ENCODE results near the gene DUSP15. TPM values are rescaled to one million over a fixed set of nuclear protein-coding genes. Genes with fewer than 3 reads are reported as not detected.

DUSP15 gene
- total and polyA plus RNA-seq, 2 of the 8 experiments (the other 6 are each of a cell fraction or from before 2014, with no cell fraction given): 0.91 to 3.2 TPM

DNA sequence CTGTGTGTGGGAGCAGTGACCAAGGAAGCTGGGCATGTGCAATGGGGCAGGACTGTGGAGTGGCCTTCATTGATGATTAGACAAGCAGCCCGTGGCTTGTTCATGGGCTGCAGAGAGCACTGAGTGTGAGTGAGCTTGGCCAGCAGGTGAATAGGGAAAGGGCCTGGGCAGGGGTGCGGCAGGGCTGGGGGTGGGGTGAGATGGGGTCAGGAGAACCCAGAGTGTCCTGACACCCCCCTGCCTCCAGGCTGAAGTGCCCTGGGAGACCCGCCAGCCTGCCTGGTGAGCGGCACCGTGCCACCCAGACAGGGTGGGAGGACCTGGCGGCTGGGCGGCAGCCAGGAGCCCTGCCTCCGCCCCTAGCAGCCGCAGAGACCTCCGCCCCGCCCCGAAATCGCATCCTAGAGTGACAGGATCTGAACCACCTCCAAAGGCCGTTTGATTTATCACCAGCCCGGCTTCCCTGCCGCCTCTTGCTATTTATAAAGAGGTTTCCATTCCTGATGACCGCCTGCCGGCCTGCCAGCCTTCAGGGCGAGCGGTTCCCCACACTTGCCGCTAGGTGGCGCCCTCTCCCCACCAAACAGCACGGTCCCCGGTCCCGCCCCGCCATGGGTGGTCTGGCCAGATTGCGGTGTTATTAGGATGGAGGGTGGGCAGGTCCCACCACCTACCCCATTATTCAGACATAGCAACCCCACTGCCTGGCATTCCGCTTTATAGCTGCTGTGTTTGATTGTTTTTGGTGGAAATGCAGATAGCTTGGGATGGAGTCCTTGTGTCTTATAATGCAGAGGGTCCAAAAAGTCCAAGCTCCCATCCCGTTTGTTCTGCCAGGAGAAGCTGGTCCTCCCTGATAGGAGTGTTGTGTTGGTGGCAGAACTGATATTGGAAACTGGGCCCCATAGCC is 47.7 kb downstream of the DUSP15 start:
- H3K23me2 ChIP-seq (ENCODE audit: low read depth, low read length): no peaks in the 10 kb centered on the region
- FAIRE-seq (peak; percentile 73), DNase-seq (ENCODE audit: low read depth in 1 of 2, low spot score in 2 of 2) (peak; percentile 49 to 97)
- H4K20me1 ChIP-seq (replicated peaks in 1 of 2; ENCODE audit: control insufficient read depth in 1 of 2, insufficient read depth in 2 of 2, low read length in 2 of 2): no peaks in the 10 kb centered on the region
- no peak overlapping the region for H2BK120ac ChIP-seq (replicated peaks; ENCODE audit: low read depth, low read length)
- peaks cover 0 to 8% (median 2%) of the 10 kb centered on the region in 4 experiments; a peak in 4 of 7 replicates for H3K4me1 ChIP-seq (replicated peaks in 1 of 4; ENCODE audit: control insufficient read depth in 3 of 4, insufficient read depth in 4 of 4, low read length in 3 of 4)
- H2BK5ac ChIP-seq (ENCODE audit: low read depth, low read length): no peak overlapping the region
- H2AFZ ChIP-seq (ENCODE audit: low read length): no peak overlapping the region
- no peak overlapping the region for H3K23ac ChIP-seq (ENCODE audit: insufficient read length)
- no peak overlapping the region for H4K91ac ChIP-seq (replicated peaks; ENCODE audit: insufficient read length, low read length)
- no peaks in the 10 kb centered on the region for H3K36me3 ChIP-seq (ENCODE audit: control insufficient read depth in 2 of 4, insufficient read depth in 4 of 4, low read length in 3 of 4)
- peak overlapping the region; percentile 13 for H3K56ac ChIP-seq (replicated peaks; ENCODE audit: insufficient read length, low read depth, low read length)
- no peak overlapping the region for H4K5ac ChIP-seq (ENCODE audit: insufficient read length, low read depth, low read length)
- H2BK20ac ChIP-seq (ENCODE audit: low read length): no peak overlapping the region
- 17% methylated on average over 28 of the region's 29 CpGs; no CpG with 5 or more reads in 1 of the 2 experiments for WGBS, 2 experiments (ENCODE audit: extremely low coverage in 1 of 2, insufficient coverage in 1 of 2, insufficient read length in 1 of 2, insufficient replicate concordance in 2 of 2, low coverage in 1 of 2, low lambda C conversion rate in 2 of 2, missing lambda C conversion rate in 1 of 2)
- CTCF ChIA-PET (ENCODE audit: partially characterized antibody): interaction anchor here (0.6 to 6.6 kb wide), 44 partner anchors 7 to 830 kb away, joined by 3 to 73 read pairs (median 4); partner anchors contain the start of genes FOXS1, PDRG1 and XKR7
- no peak overlapping the region for H3K4ac ChIP-seq (replicated peaks; ENCODE audit: insufficient read length, low read depth, low read length)
- H3K79me2 ChIP-seq (ENCODE audit: control insufficient read depth in 1 of 2, insufficient read depth in 2 of 2, low read length in 2 of 2): no peaks in the 10 kb centered on the region
- H2BK12ac ChIP-seq (ENCODE audit: low read depth, low read length): no peak overlapping the region
- H3K27me3 ChIP-seq (replicated peaks in 1 of 4; ENCODE audit: control insufficient read depth in 3 of 4, extremely low read depth in 1 of 4, insufficient read depth in 3 of 4, low read length in 3 of 4): no peaks in the 10 kb centered on the region
- H3K18ac ChIP-seq (ENCODE audit: extremely low read depth, low read length): no peak overlapping the region; the same call in 1 of the 2 replicates
- POLR2A ChIA-PET (ENCODE audit: partially characterized antibody): interaction anchor here (1.0 to 1.3 kb wide), 3 partner anchors 9 to 195 kb away, joined by 3 read pairs; no protein-coding TSS in a partner anchor
- H2AK5ac ChIP-seq (ENCODE audit: low read depth, low read length): no peak overlapping the region
- H3K14ac ChIP-seq (ENCODE audit: insufficient read length): no peak overlapping the region
- no peaks in the 10 kb centered on the region for H3K79me1 ChIP-seq (ENCODE audit: low read depth, low read length)
- H3K4me2 ChIP-seq (ENCODE audit: insufficient read depth in 1 of 2, low read depth in 2 of 2, low read length in 2 of 2): peak overlapping the region in 1 of 2 experiments; percentile 59; a peak in 2 of 4 replicates
- H3K9ac ChIP-seq (replicated peaks in 1 of 4; ENCODE audit: extremely low read depth in 1 of 4, low read depth in 3 of 4, low read length in 3 of 4): no peak overlapping the region
- no peaks in the 10 kb centered on the region for H3K9me3 ChIP-seq (ENCODE audit: insufficient read depth in 2 of 2, low read depth in 1 of 2, low read length in 1 of 2)
- no peak overlapping the region for H3K27ac ChIP-seq (ENCODE audit: low read depth, low read length)
- H3K4me3 ChIP-seq (ENCODE audit: extremely low read depth in 1 of 4, insufficient read depth in 2 of 4, low read depth in 3 of 4, low read length in 4 of 4): peak overlapping the region in 2 of 4 experiments; percentile 5 to 35; a peak in 2 of 8 replicates
- peak overlapping the region; percentile 43; the same call in 1 of the 2 replicates for H4K8ac ChIP-seq (ENCODE audit: extremely low read depth, insufficient read depth, low read length)
- no peak overlapping the region for H2BK15ac ChIP-seq (ENCODE audit: low read length)
- TF ChIP-seq KDM4A (IDR thresholded peaks at IDR 0.05; ENCODE audit: low read depth, low read length, severe bottlenecking) (no peak), PHF8 (conservative IDR thresholded peaks at IDR 0.05; ENCODE audit: low read depth, low read length) (no peak), HDAC2 (IDR thresholded peaks at IDR 0.05; ENCODE audit: borderline replicate concordance in 1 of 2, low read depth in 2 of 2, low read length in 2 of 2) (no peak), SRF (IDR thresholded peaks at IDR 0.05; ENCODE audit: low read depth, low read length) (no peak), RFX5 (IDR thresholded peaks at IDR 0.05; ENCODE audit: borderline replicate concordance, low read depth, low read length) (0 out of 2 replicates have a peak, but pooled peaks have one; percentile 26), KDM5A (IDR thresholded peaks at IDR 0.05; ENCODE audit: low read length) (no peak), ZNF274 (IDR thresholded peaks at IDR 0.05; ENCODE audit: borderline replicate concordance, extremely low read depth, low read length) (no peak), CEBPB (IDR thresholded peaks at IDR 0.05; ENCODE audit: low read depth, low read length) (0 out of 2 replicates have a peak, but pooled peaks have one; percentile 40)
- TF ChIP-seq, protein P1, sequence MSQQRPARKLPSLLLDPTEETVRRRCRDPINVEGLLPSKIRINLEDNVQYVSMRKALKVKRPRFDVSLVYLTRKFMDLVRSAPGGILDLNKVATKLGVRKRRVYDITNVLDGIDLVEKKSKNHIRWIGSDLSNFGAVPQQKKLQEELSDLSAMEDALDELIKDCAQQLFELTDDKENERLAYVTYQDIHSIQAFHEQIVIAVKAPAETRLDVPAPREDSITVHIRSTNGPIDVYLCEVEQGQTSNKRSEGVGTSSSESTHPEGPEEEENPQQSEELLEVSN (IDR thresholded peaks at IDR 0.05): 0 out of 2 replicates have a peak, but pooled peaks have one; percentile 18

All from H1 (cell line).